A673 (cell line): ENCODE data around the gene ATG7. TPM values are rescaled to one million over a fixed set of nuclear protein-coding genes. Genes with fewer than 3 reads are reported as not detected.

Experiments
- BruUV-seq: library from RNA; stranded (reverse); fragments of 400-500 nt; replicated peaks from 2 replicates; lab custom pipeline; 2021; lab: Mats Ljungman, UMichigan
- CTCF ChIA-PET: fragments of 300-600 bp; sonication (Branson Sonifier 250); formaldehyde crosslinking; loops from one replicate; lab custom pipeline; 2022; ENCODE audit warnings: antibody characterized with exemption; lab: Charles Lee
- POLR2A ChIA-PET: fragments of 300-600 bp; sonication (Branson Sonifier 250); formaldehyde crosslinking; loops from one replicate; lab custom pipeline; 2022; ENCODE audit warnings: antibody characterized with exemption; ENCODE audit not compliant: low non-redundant PET; lab: Charles Lee
- DNase-seq: peaks from one replicate; pipeline ENCODE4 v3.0.0-alpha.2; 2015; ENCODE audit warnings: low spot score
- H3K27ac ChIP-seq: fragments of 200-600 bp; sonication (generic); 2 replicates; pipeline ENCODE4 v1.5.1; 2016; ENCODE audit warnings: mixed run types, low read depth, mild to moderate bottlenecking, mixed read lengths, antibody characterized with exemption, low read length; ENCODE audit not compliant: poor library complexity, severe bottlenecking
- H3K27me3 ChIP-seq: fragments of 200-600 bp; sonication (generic); replicated peaks from 2 replicates; pipeline ENCODE4 v1.6.1; 2017; ENCODE audit warnings: mixed run types, low read depth, mild to moderate bottlenecking, mixed read lengths, antibody characterized with exemption, low read length; ENCODE audit not compliant: insufficient read depth, poor library complexity
- H3K36me3 ChIP-seq: fragments of 200-600 bp; sonication (generic); 2 replicates; pipeline ENCODE4 v1.6.1; 2016; ENCODE audit warnings: mixed run types, mild to moderate bottlenecking, mixed read lengths, antibody characterized with exemption, low read length; ENCODE audit not compliant: insufficient read depth, poor library complexity, severe bottlenecking
- H3K4me1 ChIP-seq: fragments of 200-600 bp; sonication (generic); 2 replicates; pipeline ENCODE4 v1.6.1; 2017; ENCODE audit warnings: mixed run types, mild to moderate bottlenecking, mixed read lengths, antibody characterized with exemption, low read length; ENCODE audit not compliant: insufficient read depth, poor library complexity, severe bottlenecking
- H3K4me3 ChIP-seq: fragments of 200-600 bp; sonication (generic); 2 replicates; pipeline ENCODE4 v1.5.1; 2016; ENCODE audit warnings: low read depth, mixed run types, mild to moderate bottlenecking, mixed read lengths, low read length; ENCODE audit not compliant: poor library complexity, severe bottlenecking
- H3K9me3 ChIP-seq: fragments of 200-600 bp; sonication (generic); 2 replicates; pipeline ENCODE4 v1.6.1; 2016; ENCODE audit warnings: mixed run types, low read depth, mild to moderate bottlenecking, mixed read lengths, antibody characterized with exemption, low read length; ENCODE audit not compliant: poor library complexity, severe bottlenecking
- CTCF ChIP-seq: fragments of 300-800, 200-600 bp; sonication (generic); conservative IDR thresholded peaks from 2 replicates; pipeline ENCODE4 v1.5.1; 2017; ENCODE audit warnings: low read depth, mild to moderate bottlenecking, antibody characterized with exemption, low read length, moderate library complexity, mixed read lengths
- EZH2 ChIP-seq: fragments of 200-600 bp; sonication (generic); IDR thresholded peaks from 2 replicates; pipeline ENCODE4 v1.6.1; 2017; ENCODE audit warnings: borderline replicate concordance, low read depth, mild to moderate bottlenecking, mixed read lengths, antibody characterized with exemption, low read length; ENCODE audit not compliant: poor library complexity, severe bottlenecking
- intact Hi-C: fragments of 100-400 bp; cut with micrococcal nuclease; formaldehyde crosslinking; loops from one replicate; pipeline ENCODE4 v1.10.0; 2022; ENCODE audit not compliant: unreplicated experiment
- total RNA-seq: library from RNA; stranded (reverse); gene quantifications from 2 replicates; pipeline ENCODE4 v1.2.3, GENCODE V29; 2021

ATG7 gene
- total RNA-seq, 1 experiment from 2014 or later, result 30.9 TPM

GRCh38 chr3:11285471-11285870, 13.3 kb downstream of the ATG7 start:
- Histone ChIP-seq H3K27me3 (no peaks in the 10 kb centered on the region), H3K27ac (no peak overlapping the region), H3K4me3 (no peak overlapping the region), H3K9me3 (no peaks in the 10 kb centered on the region), H3K36me3 (no peaks in the 10 kb centered on the region), H3K4me1 (peaks cover 77% of the 10 kb centered on the region)
- ChIA-PET POLR2A (no interaction called here), CTCF (no interaction called here)
- intact Hi-C loops, result no loop called here
- TF ChIP-seq CTCF (no peak), EZH2 (no peak)
- BruUV-seq, result no TSS peak
- no peak for DNase-seq

GRCh38 chr3:11287404-11287803, 15.2 kb downstream of the ATG7 start:
- DNase-seq, result peak; percentile 32
- ChIA-PET CTCF (no interaction called here), POLR2A (no interaction called here)
- Histone ChIP-seq H3K27me3 (no peaks in the 10 kb centered on the region), H3K9me3 (no peaks in the 10 kb centered on the region), H3K36me3 (no peaks in the 10 kb centered on the region), H3K4me3 (no peak overlapping the region), H3K4me1 (peaks cover 80% of the 10 kb centered on the region), H3K27ac (peak overlapping the region; percentile 93)
- intact Hi-C loops, result no loop called here
- TF ChIP-seq EZH2 (no peak), CTCF (no peak)
- BruUV-seq, result no TSS peak

GRCh38 chr3:11288021-11288491, 15.9 kb downstream of the ATG7 start:
- intact Hi-C loops, result loop anchor here (2.0 kb wide), 1 partner anchor 79 kb away; no protein-coding TSS in a partner anchor
- Histone ChIP-seq H3K9me3 (no peaks in the 10 kb centered on the region), H3K36me3 (no peaks in the 10 kb centered on the region), H3K27ac (peak overlapping the region; percentile 93), H3K27me3 (no peaks in the 10 kb centered on the region), H3K4me3 (peak overlapping the region; percentile 1), H3K4me1 (peaks cover 74% of the 10 kb centered on the region)
- CTCF ChIA-PET, result interaction anchor here (1.1 kb wide), 1 partner anchor 16 kb away, joined by 3 read pairs; the partner anchor contains the start of gene ATG7
- POLR2A ChIA-PET, result interaction anchor here (0.5 to 1.0 kb wide), 3 partner anchors 15 to 221 kb away, joined by 3 to 8 read pairs (median 5); partner anchors contain the start of gene ATG7
- DNase-seq, result peak; percentile 81
- BruUV-seq, result no TSS peak
- TF ChIP-seq EZH2 (no peak), CTCF (no peak)
